Measurements from ENCODE around the gene LIX1.
"Not testable (repeated sequence)": the region's sequence is repeated elsewhere in the genome, so short reads cannot be mapped to it uniquely, and the experiment has no call there.

Gene LIX1

DNA sequence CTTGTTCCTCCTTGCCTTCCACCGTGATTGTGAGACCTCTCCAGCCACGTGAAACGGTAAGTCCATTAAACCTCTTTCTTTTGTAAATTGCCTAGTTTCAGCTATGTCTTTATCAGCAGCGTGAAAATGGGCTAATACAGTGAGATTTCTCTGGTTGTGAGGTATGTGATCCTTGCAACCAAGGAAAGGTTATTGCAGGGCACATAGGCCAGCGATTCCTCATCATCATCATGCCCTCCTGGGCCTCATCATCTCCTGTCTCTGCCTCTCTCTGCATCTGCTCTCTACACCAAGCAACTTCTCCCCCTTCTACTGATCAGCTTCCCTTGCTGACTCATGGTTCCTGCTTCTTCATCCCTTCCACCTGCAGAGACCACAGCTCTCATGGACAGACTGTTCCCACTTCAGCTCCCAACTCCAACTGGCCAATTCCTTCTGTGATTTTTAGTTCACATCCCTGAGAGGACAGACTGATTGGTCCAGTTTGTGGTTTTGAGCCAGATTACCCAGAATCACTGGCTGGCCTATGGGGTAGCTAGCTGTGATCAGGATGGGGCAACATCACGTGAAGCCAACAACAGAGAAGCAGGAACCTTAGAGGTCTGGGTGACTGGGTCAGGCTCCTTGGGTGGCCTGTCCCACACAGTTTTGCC is 53.1 kb downstream of the LIX1 start:
- in situ Hi-C loops (cut with MboI; ENCODE audit: low pct_unique_long_range_greater_than_20kb, low sequenced_read_pairs, unreplicated experiment) = no loop called here
- TF ChIP-seq, protein P1, sequence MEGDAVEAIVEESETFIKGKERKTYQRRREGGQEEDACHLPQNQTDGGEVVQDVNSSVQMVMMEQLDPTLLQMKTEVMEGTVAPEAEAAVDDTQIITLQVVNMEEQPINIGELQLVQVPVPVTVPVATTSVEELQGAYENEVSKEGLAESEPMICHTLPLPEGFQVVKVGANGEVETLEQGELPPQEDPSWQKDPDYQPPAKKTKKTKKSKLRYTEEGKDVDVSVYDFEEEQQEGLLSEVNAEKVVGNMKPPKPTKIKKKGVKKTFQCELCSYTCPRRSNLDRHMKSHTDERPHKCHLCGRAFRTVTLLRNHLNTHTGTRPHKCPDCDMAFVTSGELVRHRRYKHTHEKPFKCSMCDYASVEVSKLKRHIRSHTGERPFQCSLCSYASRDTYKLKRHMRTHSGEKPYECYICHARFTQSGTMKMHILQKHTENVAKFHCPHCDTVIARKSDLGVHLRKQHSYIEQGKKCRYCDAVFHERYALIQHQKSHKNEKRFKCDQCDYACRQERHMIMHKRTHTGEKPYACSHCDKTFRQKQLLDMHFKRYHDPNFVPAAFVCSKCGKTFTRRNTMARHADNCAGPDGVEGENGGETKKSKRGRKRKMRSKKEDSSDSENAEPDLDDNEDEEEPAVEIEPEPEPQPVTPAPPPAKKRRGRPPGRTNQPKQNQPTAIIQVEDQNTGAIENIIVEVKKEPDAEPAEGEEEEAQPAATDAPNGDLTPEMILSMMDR (IDR thresholded peaks at IDR 0.05; ENCODE audit: extremely low read depth, insufficient read depth, missing control alignments) = no peak
- DNase-seq (ENCODE audit: low spot score) = no peak

DNA sequence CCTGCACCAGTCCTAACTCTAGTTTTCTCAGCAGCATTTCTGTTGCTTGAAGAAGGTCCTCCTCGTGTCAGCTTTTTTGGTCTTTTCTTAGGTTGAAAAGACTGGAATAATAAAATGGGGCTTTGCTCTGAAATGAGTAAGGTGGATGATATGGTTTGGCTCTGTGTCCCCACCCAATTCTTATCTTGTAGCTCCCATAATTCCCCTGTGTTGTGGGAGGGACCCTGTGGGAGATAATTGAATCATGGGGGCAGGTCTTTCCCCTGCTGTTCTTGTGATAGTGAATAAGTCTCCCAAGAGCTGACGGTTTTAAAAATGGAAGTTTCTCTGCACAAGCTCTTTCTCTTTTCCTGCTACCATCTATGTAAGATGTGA is 53.6 kb downstream of the LIX1 start:
- in situ Hi-C loops (cut with MboI; ENCODE audit: low pct_unique_long_range_greater_than_20kb, low sequenced_read_pairs, unreplicated experiment) = no loop called here

DNA sequence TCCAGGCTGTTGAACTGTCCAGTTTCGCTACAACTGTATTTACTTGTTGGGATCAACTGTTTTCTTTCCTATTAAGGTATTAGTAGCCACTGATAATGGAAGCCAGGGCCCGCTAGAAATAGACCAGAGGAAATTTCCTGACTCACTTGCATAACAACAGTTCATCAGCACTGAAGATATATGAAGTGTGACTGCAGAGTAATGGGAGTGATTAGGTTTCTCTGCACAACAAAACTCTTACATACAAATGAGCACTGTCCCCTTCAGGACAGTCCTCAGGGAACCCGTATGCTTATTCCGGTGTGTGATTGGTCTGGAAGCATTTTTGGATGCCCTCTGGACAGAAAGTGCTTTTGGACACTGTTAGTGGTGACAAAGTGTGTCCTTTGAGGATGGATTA is 55.3 kb downstream of the LIX1 start:
- no peak for DNase-seq (ENCODE audit: low spot score)
- in situ Hi-C loops (cut with MboI; ENCODE audit: low pct_unique_long_range_greater_than_20kb, low sequenced_read_pairs, unreplicated experiment) = no loop called here
- TF ChIP-seq, protein P1 (IDR thresholded peaks at IDR 0.05; ENCODE audit: extremely low read depth, insufficient read depth, missing control alignments) = no peak

More for the DNA sequence above, 53.6 kb downstream of the LIX1 start:
- TF ChIP-seq, protein P1 (IDR thresholded peaks at IDR 0.05; ENCODE audit: extremely low read depth, insufficient read depth, missing control alignments) = no peak
- no peak for DNase-seq (ENCODE audit: low spot score)

DNA sequence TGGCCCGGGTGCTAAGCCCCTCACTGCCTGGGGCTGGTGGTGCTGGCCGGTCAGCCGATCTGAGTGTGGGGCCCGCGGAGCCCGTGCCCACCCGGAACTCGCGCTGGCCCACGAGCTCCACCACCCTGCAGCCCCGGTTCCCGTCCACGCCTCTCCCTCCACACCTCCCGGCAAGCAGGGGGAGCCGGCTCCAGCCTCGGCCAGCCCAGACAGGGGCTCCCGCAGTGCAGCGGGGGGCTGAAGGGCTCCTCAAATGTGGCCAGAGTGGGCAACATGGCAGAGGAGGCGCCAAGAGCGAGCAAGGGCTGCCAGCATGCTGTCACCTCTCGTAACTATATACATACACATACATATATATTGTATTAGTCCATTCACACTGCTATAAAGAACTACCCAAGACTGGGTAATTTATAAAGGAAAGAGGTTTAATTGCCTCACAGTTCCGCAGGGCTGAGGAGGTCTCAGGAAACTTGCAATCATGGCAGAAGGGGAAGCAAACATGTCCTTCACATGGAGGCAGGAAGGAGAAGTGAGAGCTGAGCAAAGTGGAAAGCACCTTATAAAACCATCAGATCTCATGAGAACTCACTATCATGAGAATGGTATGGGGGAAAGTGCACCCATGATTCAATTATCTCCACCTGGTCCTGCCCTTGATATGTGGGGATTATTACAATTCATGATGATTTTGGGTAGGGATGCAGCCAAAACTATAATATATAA is 56.8 kb downstream of the LIX1 start:
- TF ChIP-seq, protein P1 (IDR thresholded peaks at IDR 0.05; ENCODE audit: extremely low read depth, insufficient read depth, missing control alignments) = no peak
- DNase-seq (ENCODE audit: low spot score) = no peak
- in situ Hi-C loops (cut with MboI; ENCODE audit: low pct_unique_long_range_greater_than_20kb, low sequenced_read_pairs, unreplicated experiment) = no loop called here

DNA sequence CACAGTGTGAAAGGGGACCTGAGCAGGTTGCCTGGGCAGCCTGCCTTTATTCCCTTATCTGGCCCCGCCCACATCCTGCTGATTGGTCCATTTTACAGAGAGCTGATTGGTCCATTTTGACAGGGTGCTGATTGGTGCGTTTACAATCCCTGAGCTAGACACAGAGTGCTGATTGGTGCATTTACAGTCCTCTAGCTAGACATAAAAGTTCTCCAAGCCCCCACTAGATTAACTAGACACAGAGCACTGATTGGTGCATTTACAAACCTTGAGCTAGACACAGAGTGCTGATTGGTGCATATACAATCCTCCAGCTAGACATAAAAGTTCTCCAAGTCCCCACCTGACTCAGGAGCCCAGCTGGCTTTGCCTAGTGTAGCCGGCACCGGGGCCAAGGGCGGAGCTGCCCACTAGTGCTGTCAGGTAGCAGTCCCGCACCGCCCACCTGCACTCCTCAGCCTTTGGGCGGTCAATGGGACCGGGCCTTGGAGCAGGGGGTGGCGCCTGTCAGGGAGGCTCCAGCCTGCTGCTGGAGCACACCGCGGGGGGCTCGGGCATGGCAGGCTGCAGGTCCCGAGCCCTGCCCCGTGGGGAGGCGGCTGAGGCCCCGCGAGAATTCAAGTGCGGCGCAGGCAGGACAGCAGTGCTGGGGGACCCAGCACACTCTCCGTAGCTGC is 57.5 kb downstream of the LIX1 start:
- DNase-seq (ENCODE audit: low spot score); in situ Hi-C loops (cut with MboI; ENCODE audit: low pct_unique_long_range_greater_than_20kb, low sequenced_read_pairs, unreplicated experiment): not testable (repeated sequence)

DNA sequence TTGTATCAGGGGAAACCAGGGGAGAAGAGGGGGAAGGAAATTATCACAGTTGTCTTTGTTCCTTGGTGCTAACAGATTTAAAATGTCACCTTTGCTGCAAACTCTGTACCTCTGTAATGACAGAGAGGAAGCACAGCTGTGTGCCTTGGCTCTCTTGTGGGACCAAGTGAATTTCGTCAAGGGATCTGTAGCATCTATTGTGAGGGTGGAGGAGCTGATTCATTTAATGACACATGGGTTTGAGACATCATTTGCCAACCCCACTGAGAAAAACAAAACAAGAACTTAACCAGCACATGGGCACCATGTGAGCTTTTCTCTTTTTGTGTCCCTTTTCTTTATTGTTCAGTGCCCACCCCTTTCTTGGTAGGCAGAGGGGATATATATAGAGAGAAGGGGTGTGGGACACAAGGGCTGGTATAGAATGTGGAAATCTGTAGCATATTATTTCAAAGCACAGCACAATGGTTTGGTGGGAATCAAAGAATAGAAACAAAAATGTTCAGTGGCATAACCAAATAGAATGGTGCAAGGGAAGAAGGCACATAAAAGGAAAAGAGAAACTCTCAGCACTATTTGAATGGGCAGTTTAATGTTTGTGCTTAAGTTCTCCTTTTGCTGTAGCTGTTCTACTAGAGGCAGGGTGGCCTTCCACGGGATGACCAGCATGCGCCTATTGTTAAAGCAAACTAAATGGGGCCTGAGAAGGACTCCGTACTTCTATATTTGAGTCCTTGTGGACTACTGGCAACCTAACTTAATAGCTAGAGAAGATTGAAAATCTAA is 63.3 kb downstream of the LIX1 start:
- TF ChIP-seq, protein P1 (IDR thresholded peaks at IDR 0.05; ENCODE audit: extremely low read depth, insufficient read depth, missing control alignments) = no peak
- DNase-seq (ENCODE audit: low spot score) = no peak
- in situ Hi-C loops (cut with MboI; ENCODE audit: low pct_unique_long_range_greater_than_20kb, low sequenced_read_pairs, unreplicated experiment) = no loop called here
